CD8-positive, alpha-beta memory T cell (primary cell): Measurements from ENCODE around the gene CLCN1. TPM values are rescaled to one million over a fixed set of nuclear protein-coding genes. Genes with fewer than 3 reads are reported as not detected.
"Not testable (repeated sequence)": the region's sequence is repeated elsewhere in the genome, so short reads cannot be mapped to it uniquely, and the experiment has no call there.

Experiments
- CTCF ChIA-PET: fragments of 350-600 bp; sonication (Branson Sonifier 250); formaldehyde crosslinking; loops from one replicate; lab custom pipeline; 2021; ENCODE audit warnings: antibody characterized with exemption; lab: Charles Lee
- POLR2A ChIA-PET: fragments of 350-600 bp; sonication (Branson Sonifier 250); formaldehyde crosslinking; loops from one replicate; lab custom pipeline; 2021; ENCODE audit warnings: antibody characterized with exemption; lab: Charles Lee
- DNase-seq, 5 donors: peaks; one replicate each; pipeline versions ENCODE4 v3.0.0 to v3.0.0-alpha.2; 2020 to 2022; ENCODE audit warnings: mixed read lengths in 1 of 5
- H3K27ac ChIP-seq: one replicate; pipeline ENCODE4 v1.7.0; 2013; ENCODE audit warnings: low read depth, mild to moderate bottlenecking, low read length, moderate library complexity
- H3K27me3 ChIP-seq: 2 replicates; pipeline ENCODE4 v1.7.0; 2013; ENCODE audit warnings: low read length, mild to moderate bottlenecking; ENCODE audit not compliant: insufficient read depth, poor library complexity, severe bottlenecking
- H3K36me3 ChIP-seq: 2 replicates; pipeline ENCODE4 v1.7.0; 2013; ENCODE audit warnings: mild to moderate bottlenecking, low read length, moderate library complexity; ENCODE audit not compliant: insufficient read depth
- H3K4me1 ChIP-seq: 2 replicates; pipeline ENCODE4 v1.7.0; 2013; ENCODE audit warnings: mild to moderate bottlenecking, low read length, moderate library complexity; ENCODE audit not compliant: insufficient read depth
- H3K4me3 ChIP-seq: 2 replicates; pipeline ENCODE4 v1.7.0; 2013; ENCODE audit warnings: mild to moderate bottlenecking, low read length
- H3K9me3 ChIP-seq: 2 replicates; pipeline ENCODE4 v1.7.0; 2013; ENCODE audit warnings: mild to moderate bottlenecking, low read length
- H3K27ac Mint-ChIP-seq, 8 donors: one replicate each; pipeline ENCODE4 v1.8.0; 2020 to 2021; ENCODE audit warnings: mixed read lengths in 8 of 8, mild to moderate bottlenecking in 6 of 8, inconsistent platforms in 3 of 8, moderate library complexity in 3 of 8
- H3K27me3 Mint-ChIP-seq, 2 donors: one replicate each; pipeline ENCODE4 v1.8.0; 2020 to 2021; ENCODE audit warnings: mixed read lengths in 2 of 2, mild to moderate bottlenecking in 1 of 2, moderate library complexity in 1 of 2
- H3K36me3 Mint-ChIP-seq, 3 donors: one replicate each; pipeline ENCODE4 v1.8.0; 2020 to 2021; ENCODE audit warnings: mixed read lengths in 3 of 3, inconsistent platforms in 1 of 3, mild to moderate bottlenecking in 1 of 3
- H3K4me1 Mint-ChIP-seq, 3 donors: one replicate each; pipeline ENCODE4 v1.8.0; 2020 to 2021; ENCODE audit warnings: mixed read lengths in 3 of 3, inconsistent platforms in 1 of 3, mild to moderate bottlenecking in 1 of 3
- H3K4me3 Mint-ChIP-seq, 7 donors: one replicate each; pipeline ENCODE4 v1.8.0; 2020 to 2021; ENCODE audit warnings: mixed read lengths in 7 of 7, mild to moderate bottlenecking in 6 of 7, moderate library complexity in 4 of 7, inconsistent platforms in 2 of 7
- H3K9me3 Mint-ChIP-seq, 5 donors: one replicate each; pipeline ENCODE4 v1.8.0; 2020 to 2022; ENCODE audit warnings: mixed read lengths in 5 of 5, mild to moderate bottlenecking in 3 of 5, moderate library complexity in 2 of 5, inconsistent platforms in 1 of 5
- polyA plus RNA-seq: library from polyadenylated mRNA; unstranded; fragments of 300-500 nt; fragmentation: Illumina TruSeq; gene quantifications from one replicate; pipeline ENCODE4 v1.2.3, GENCODE V29; 2021
- total RNA-seq, 2 experiments: library from RNA; stranded (reverse); gene quantifications; one replicate each; pipeline ENCODE4 v1.2.3, GENCODE V29; 2021

CLCN1 gene
- total and polyA plus RNA-seq, 3 experiments from 2014 or later = 0.11 TPM; not detected in 2

DNA sequence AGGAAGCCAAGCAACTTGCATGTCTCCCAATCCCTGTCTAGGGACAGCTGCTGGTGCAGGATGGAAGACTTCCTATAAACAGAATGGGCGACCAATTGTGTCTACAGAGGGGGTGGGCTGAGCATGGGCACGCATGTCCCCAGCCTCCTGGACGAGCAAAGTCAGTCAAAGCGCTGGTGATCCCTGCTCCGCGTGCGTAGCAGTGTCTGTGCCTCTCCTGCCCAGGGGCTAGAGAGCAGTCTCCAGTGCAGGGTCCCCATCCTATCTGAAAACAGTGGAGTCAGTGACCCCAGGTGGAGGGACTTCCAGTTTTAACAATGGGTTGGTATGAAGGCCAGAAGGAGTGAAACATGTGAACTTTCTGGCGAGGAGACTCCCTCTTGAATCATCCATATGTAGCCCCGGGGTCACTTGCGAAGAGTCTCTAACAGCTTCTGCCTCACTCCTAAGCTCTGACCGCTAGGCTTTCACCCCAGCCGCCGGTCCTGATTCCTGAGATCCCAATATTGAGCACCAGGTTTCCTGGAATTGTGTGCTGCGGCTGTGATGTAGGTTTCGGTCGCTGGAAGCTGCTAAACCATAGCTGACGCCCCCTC, 28.5 kb upstream of the CLCN1 start:
- H3K27me3 Mint-ChIP-seq = no peaks in the 10 kb centered on the region
- peaks cover 4% of the 10 kb centered on the region for H3K36me3 ChIP-seq
- peak overlapping the region; percentile 80 to 94 (median 90) for H3K27ac Mint-ChIP-seq
- H3K4me3 ChIP-seq = peak overlapping the region; percentile 45
- H3K9me3 ChIP-seq = no peaks in the 10 kb centered on the region
- CTCF ChIA-PET = interaction anchor here (0.6 to 3.6 kb wide), 13 partner anchors 8 to 93 kb away, joined by 3 to 24 read pairs (median 4); partner anchors contain the start of gene GSTK1
- H3K4me1 Mint-ChIP-seq = peaks cover 50 to 67% (median 61%) of the 10 kb centered on the region in 3 donors
- H3K27me3 ChIP-seq = no peaks in the 10 kb centered on the region
- H3K27ac ChIP-seq = peak overlapping the region; percentile 45
- H3K36me3 Mint-ChIP-seq = peaks cover 4 to 35% (median 8%) of the 10 kb centered on the region in 3 donors
- H3K9me3 Mint-ChIP-seq = no peaks in the 10 kb centered on the region
- POLR2A ChIA-PET = interaction anchor here (0.5 to 2.6 kb wide), 10 partner anchors 8 to 120 kb away, joined by 3 to 9 read pairs (median 6); partner anchors contain the start of gene GSTK1
- peak overlapping the region; percentile 88 to 99 (median 95) for H3K4me3 Mint-ChIP-seq
- peaks cover 29% of the 10 kb centered on the region for H3K4me1 ChIP-seq
- no peak for DNase-seq

DNA sequence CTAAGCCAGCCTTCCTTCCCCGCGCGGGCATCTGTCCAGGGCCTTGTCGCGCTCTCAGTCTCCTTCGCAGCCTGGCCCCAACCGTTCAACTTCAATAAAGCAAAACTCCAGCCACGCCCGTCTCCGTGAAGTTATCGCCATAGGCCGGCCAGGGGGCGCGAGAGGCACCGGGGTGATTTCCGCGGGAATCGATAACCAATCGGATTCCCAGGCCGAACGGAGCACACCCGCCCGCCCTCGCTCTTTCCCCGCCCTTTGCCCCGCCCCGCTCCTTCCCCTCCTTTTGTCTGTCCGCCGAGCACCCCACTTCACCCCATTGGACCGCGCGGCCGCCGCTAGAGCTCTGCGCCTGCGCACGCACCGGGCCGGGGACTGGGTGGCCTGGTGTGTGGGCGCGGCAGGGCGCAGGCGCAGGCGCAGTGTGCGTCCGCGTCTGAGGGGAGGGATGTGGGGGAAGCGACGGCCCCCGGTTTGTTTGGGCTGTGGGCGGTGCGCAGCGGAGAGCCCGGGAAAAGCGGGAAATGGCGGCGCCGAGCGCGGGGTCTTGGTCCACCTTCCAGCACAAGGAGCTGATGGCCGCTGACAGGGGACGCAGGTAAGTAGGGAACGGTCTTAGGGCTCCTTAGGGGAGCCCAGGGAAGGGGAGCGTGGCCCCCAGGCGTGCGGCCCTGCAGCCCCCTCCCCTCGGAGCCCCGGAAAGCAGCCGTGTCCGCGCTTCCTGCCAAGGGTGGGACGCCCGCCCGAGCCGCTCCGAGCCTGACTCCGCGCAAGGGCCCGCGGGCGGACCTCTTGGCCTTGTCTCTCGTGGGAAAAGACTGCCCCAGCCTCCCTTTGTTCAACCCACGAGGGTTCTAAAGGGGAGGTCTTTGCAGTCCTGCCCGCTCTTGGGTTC, 27.7 kb upstream of the CLCN1 start, which contains the start of gene CASP2:
Gene CASP2, plus strand, starts transcription at position 417 of the 892 bp plus-strand sequence. Its CDS starts 105 bp downstream, at position 522.
- no peaks in the 10 kb centered on the region for H3K9me3 Mint-ChIP-seq
- H3K4me1 Mint-ChIP-seq = peaks cover 50 to 68% (median 61%) of the 10 kb centered on the region in 3 donors
- H3K4me3 Mint-ChIP-seq = peak within 1 kb of the TSS; percentile 88 to 99 (median 95)
- no peaks in the 10 kb centered on the region for H3K27me3 ChIP-seq
- DNase-seq = peak; percentile 98 to 100 (median 99)
- peak within 1 kb of the TSS; percentile 85 to 99 (median 91) for H3K27ac Mint-ChIP-seq
- H3K9me3 ChIP-seq = no peaks in the 10 kb centered on the region
- H3K36me3 ChIP-seq = peaks cover 10% of the 10 kb centered on the region
- peaks cover 29% of the 10 kb centered on the region for H3K4me1 ChIP-seq
- CTCF ChIA-PET = interaction anchor here (0.6 to 3.6 kb wide), 13 partner anchors 9 to 92 kb away, joined by 3 to 24 read pairs (median 4); partner anchors contain the start of gene GSTK1
- H3K27me3 Mint-ChIP-seq = no peaks in the 10 kb centered on the region
- POLR2A ChIA-PET = interaction anchor here (0.5 to 2.6 kb wide), 12 partner anchors 9 to 1548 kb away, joined by 3 to 9 read pairs (median 4); partner anchors contain the start of genes GSTK1 and TPK1
- peak within 1 kb of the TSS; percentile 59 for H3K4me3 ChIP-seq
- H3K36me3 Mint-ChIP-seq = peaks cover 4 to 41% (median 8%) of the 10 kb centered on the region in 3 donors
- H3K27ac ChIP-seq = peak within 1 kb of the TSS; percentile 83

DNA sequence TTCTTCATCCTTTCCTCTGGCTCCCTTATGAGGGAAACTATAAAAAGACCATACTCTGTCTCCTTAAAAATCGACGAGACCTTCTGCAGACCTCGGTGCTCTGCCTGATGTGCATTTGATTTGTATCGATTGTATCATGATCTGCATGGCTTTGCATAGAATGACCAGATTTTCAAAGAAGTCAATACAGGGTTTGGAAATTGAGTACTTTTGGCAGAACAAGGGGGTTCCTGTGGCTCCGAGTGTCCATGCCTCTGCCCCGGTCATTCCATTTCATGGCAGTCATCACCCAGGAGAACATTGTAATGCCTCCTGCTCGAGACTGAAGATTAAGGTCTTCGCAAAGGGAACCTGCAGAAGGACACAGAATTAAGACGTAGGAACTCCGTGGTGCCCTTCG, 27.1 kb upstream of the CLCN1 start:
- Histone ChIP-seq H3K27ac (peak overlapping the region; percentile 83), H3K4me3 (peak overlapping the region; percentile 59), H3K27me3 (no peaks in the 10 kb centered on the region), H3K4me1 (peaks cover 22% of the 10 kb centered on the region), H3K36me3 (peaks cover 17% of the 10 kb centered on the region), H3K9me3 (no peaks in the 10 kb centered on the region)
- Mint-ChIP-seq H3K4me3 (peak overlapping the region; percentile 88 to 99 (median 95)), H3K36me3 (peaks cover 6 to 48% (median 12%) of the 10 kb centered on the region in 3 donors), H3K9me3 (no peaks in the 10 kb centered on the region), H3K27ac (peak overlapping the region; percentile 85 to 99 (median 91)), H3K4me1 (peaks cover 46 to 65% (median 55%) of the 10 kb centered on the region in 3 donors), H3K27me3 (no peaks in the 10 kb centered on the region)
- ChIA-PET CTCF (interaction anchor here (1.1 to 1.7 kb wide), 4 partner anchors 10 to 33 kb away, joined by 3 to 13 read pairs (median 4); no protein-coding TSS in a partner anchor), POLR2A (interaction anchor here (0.5 to 2.4 kb wide), 5 partner anchors 9 to 1547 kb away, joined by 3 to 9 read pairs (median 4); partner anchors contain the start of gene TPK1)
- DNase-seq = no peak

DNA sequence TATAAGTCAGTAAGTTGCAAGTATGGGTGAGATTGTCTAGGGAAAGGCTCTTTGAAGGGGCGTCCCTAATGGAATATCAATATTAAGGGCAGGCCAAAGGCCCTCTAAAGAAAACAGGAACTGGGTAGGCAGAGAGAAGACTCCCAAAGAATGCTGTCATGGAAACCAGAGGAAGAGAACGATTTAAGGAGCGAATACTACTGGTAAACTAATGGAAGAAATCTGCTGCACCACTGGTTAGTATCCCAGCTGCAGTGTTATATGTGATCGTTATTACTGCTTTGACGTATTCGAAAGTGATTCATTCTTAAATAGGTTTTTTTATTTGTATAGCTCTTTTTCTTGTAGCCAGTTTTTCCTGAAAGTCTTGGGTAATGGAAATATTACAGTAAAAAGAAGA, 26.5 kb upstream of the CLCN1 start:
- Mint-ChIP-seq H3K27me3 (no peaks in the 10 kb centered on the region), H3K4me3 (peak overlapping the region; percentile 88 to 99 (median 95)), H3K9me3 (no peaks in the 10 kb centered on the region), H3K27ac (peak overlapping the region; percentile 85 to 99 (median 91)), H3K4me1 (peaks cover 47 to 65% (median 57%) of the 10 kb centered on the region in 3 donors), H3K36me3 (peaks cover 12 to 53% (median 17%) of the 10 kb centered on the region in 3 donors)
- Histone ChIP-seq H3K9me3 (no peaks in the 10 kb centered on the region), H3K36me3 (peaks cover 22% of the 10 kb centered on the region), H3K4me3 (peak overlapping the region; percentile 59), H3K27me3 (no peaks in the 10 kb centered on the region), H3K27ac (peak overlapping the region; percentile 83), H3K4me1 (peaks cover 20% of the 10 kb centered on the region)
- CTCF ChIA-PET = interaction anchor here (0.9 to 2.1 kb wide), 5 partner anchors 10 to 74 kb away, joined by 3 to 8 read pairs (median 4); no protein-coding TSS in a partner anchor
- no peak for DNase-seq
- POLR2A ChIA-PET = interaction anchor here (1.0 kb wide), 1 partner anchor 26 kb away, joined by 9 read pairs; the partner anchor contains the start of gene GSTK1

DNA sequence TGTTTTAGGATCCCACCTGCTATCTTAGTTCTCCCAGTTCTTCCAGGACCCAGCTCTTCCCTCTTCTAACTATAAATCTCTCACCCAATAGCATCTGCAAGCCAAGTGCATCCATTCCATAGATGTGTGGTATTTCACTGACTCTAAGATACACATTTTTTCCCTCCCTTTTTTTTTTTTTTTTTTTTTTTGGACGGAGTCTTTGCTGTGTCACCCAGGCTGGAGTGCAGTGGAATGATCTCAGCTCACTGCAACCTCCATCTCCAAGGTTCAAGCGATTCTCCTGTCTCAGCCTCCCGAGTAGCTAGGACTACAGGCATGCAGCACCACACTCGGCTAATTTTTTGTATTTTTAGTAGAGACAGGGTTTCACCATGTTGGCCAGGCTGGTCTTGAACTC, 26.0 kb upstream of the CLCN1 start:
- Histone ChIP-seq H3K4me3 (peak overlapping the region; percentile 59), H3K27ac (peak overlapping the region; percentile 83), H3K36me3 (peaks cover 27% of the 10 kb centered on the region), H3K4me1 (peaks cover 20% of the 10 kb centered on the region)
- DNase-seq, H3K9me3 Mint-ChIP-seq, H3K27me3 Mint-ChIP-seq, H3K27me3 ChIP-seq, H3K9me3 ChIP-seq: not testable (repeated sequence)
- Mint-ChIP-seq H3K4me3 (peak overlapping the region; percentile 88 to 99 (median 95)), H3K4me1 (peaks cover 50 to 67% (median 61%) of the 10 kb centered on the region in 3 donors), H3K36me3 (peaks cover 15 to 58% (median 19%) of the 10 kb centered on the region in 3 donors), H3K27ac (peak overlapping the region in 5 of 8 donors; percentile 54 to 92 (median 88))
- ChIA-PET CTCF (interaction anchor here (0.9 to 2.1 kb wide), 6 partner anchors 10 to 74 kb away, joined by 3 to 8 read pairs (median 4); no protein-coding TSS in a partner anchor), POLR2A (interaction anchor here (1.0 kb wide), 1 partner anchor 27 kb away, joined by 9 read pairs; the partner anchor contains the start of gene GSTK1)

DNA sequence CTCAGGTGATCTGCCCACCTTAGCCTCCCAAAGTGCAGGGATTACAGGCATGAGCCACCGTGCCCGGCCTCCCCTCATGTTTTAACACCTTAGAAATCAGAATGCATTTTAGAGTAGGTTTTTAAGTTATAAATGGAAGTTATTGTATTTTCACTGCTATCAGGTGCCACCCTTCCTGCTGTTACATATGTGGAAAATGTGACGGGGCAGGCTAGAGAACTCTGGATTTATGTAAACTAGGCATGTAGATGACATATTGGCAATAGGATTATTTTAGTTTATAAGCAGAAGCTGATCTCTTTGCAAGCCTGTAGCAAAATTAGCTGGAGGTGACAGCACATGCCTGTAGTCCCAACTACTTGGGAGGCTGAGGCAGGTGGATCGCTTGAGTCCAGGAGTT, 25.6 kb upstream of the CLCN1 start:
- Histone ChIP-seq H3K27me3 (no peaks in the 10 kb centered on the region), H3K27ac (no peak overlapping the region), H3K4me1 (peaks cover 23% of the 10 kb centered on the region), H3K9me3 (no peaks in the 10 kb centered on the region), H3K4me3 (peak overlapping the region; percentile 19), H3K36me3 (peaks cover 30% of the 10 kb centered on the region)
- ChIA-PET CTCF (interaction anchor here (0.9 to 2.1 kb wide), 7 partner anchors 9 to 75 kb away, joined by 3 to 8 read pairs (median 4); partner anchors contain the start of gene GSTK1), POLR2A (no interaction called here)
- H3K27ac Mint-ChIP-seq = peak overlapping the region in 3 of 8 donors; percentile 7 to 85 (median 37)
- H3K36me3 Mint-ChIP-seq = peaks cover 17 to 62% (median 22%) of the 10 kb centered on the region in 3 donors
- no peak for DNase-seq
- peaks cover 53 to 71% (median 65%) of the 10 kb centered on the region in 3 donors for H3K4me1 Mint-ChIP-seq
- peak overlapping the region; percentile 35 to 99 (median 95) for H3K4me3 Mint-ChIP-seq
- H3K9me3 Mint-ChIP-seq = no peaks in the 10 kb centered on the region
- no peaks in the 10 kb centered on the region for H3K27me3 Mint-ChIP-seq

DNA sequence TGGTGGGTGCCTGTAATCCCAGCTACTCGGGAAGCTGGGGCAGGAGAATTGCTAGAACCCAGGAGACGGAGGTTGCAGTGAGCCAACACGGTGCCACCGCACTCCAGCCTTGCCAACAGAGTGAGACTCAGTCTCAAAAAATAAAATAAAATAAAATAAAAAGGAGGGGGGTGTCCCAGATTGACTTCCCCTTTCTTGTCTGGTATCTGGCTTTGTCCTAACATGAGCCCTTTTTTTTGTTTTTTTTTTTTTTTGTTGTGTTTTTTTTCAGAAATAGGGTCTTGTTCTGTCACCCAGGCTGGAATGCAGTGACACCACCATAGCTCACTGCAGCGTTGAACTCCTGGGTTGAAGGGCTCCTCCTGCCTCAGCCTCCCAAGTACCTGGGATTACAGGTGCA, 23.0 kb upstream of the CLCN1 start:
- ChIA-PET CTCF (interaction anchor here (1.4 to 3.0 kb wide), 6 partner anchors 8 to 124 kb away, joined by 5 to 14 read pairs (median 6); partner anchors contain the start of gene GSTK1), POLR2A (interaction anchor here (0.6 kb wide), 2 partner anchors 14 to 43 kb away, joined by 3 to 4 read pairs; no protein-coding TSS in a partner anchor)
- peaks cover 27 to 85% (median 29%) of the 10 kb centered on the region in 3 donors for H3K36me3 Mint-ChIP-seq
- no peak overlapping the region for H3K4me3 Mint-ChIP-seq
- no peak overlapping the region for H3K4me3 ChIP-seq
- peaks cover 62 to 80% (median 75%) of the 10 kb centered on the region in 3 donors for H3K4me1 Mint-ChIP-seq
- H3K27ac Mint-ChIP-seq = no peak overlapping the region
- H3K27me3 Mint-ChIP-seq = no peaks in the 10 kb centered on the region
- H3K9me3 Mint-ChIP-seq = no peaks in the 10 kb centered on the region
- no peak overlapping the region for H3K27ac ChIP-seq
- no peak for DNase-seq
- H3K4me1 ChIP-seq = peaks cover 31% of the 10 kb centered on the region
- no peaks in the 10 kb centered on the region for H3K9me3 ChIP-seq
- no peaks in the 10 kb centered on the region for H3K27me3 ChIP-seq
- H3K36me3 ChIP-seq = peaks cover 43% of the 10 kb centered on the region
